PC-3 (cell line): ENCODE data around the gene B3GAT1. TPM values are rescaled to one million over a fixed set of nuclear protein-coding genes. Genes with fewer than 3 reads are reported as not detected.
A peak's percentile ranks its signal among the peaks of the same experiment; 100 is the strongest.

Source experiments
- ATAC-seq: fragments of 200-7000 bp; cut with Tn5 transposase; 2 replicates; pipeline ENCODE4 v1.9.1; 2020; ENCODE audit warnings: mild to moderate bottlenecking, moderate library complexity
- BruUV-seq: library from RNA; stranded (reverse); fragments of 400-500 nt; replicated peaks from 2 replicates; lab custom pipeline; 2021; lab: Mats Ljungman, UMichigan
- CTCF ChIA-PET: fragments of 300-600 bp; sonication (Branson Sonifier 250); formaldehyde crosslinking; loops from one replicate; lab custom pipeline; 2022; ENCODE audit warnings: antibody characterized with exemption; lab: Charles Lee
- POLR2A ChIA-PET: fragments of 300-600 bp; sonication (Branson Sonifier 250); formaldehyde crosslinking; loops from one replicate; lab custom pipeline; 2022; ENCODE audit warnings: antibody characterized with exemption; ENCODE audit not compliant: unreplicated experiment; lab: Charles Lee
- DNase-seq: peaks from one replicate; pipeline ENCODE4 v3.0.0-alpha.2; 2015
- H2AFZ ChIP-seq: fragments of 300-600 bp; sonication (generic); 2 replicates; pipeline ENCODE4 v1.6.0; 2016; ENCODE audit warnings: antibody characterized with exemption, low read length
- H3F3A ChIP-seq: fragments of 300-600 bp; sonication (generic); one replicate; pipeline ENCODE4 v1.6.0; 2017; ENCODE audit warnings: antibody characterized with exemption, low read length, control low read depth, mild to moderate bottlenecking; ENCODE audit not compliant: unreplicated experiment
- H3K27ac ChIP-seq: fragments of 300-600 bp; sonication (generic); 2 replicates; pipeline ENCODE4 v1.5.1; 2016; ENCODE audit warnings: mild to moderate bottlenecking, low read length
- H3K27me3 ChIP-seq: fragments of 300-600 bp; sonication (generic); 2 replicates; pipeline ENCODE4 v1.6.1; 2016; ENCODE audit warnings: low read length, mixed read lengths
- H3K36me3 ChIP-seq: fragments of 300-600 bp; sonication (generic); 2 replicates; pipeline ENCODE4 v1.6.1; 2016; ENCODE audit warnings: low read depth, mixed run types, low read length, mixed read lengths
- H3K4me1 ChIP-seq: fragments of 300-600 bp; sonication (generic); 2 replicates; pipeline ENCODE4 v1.5.1; 2016; ENCODE audit warnings: low read length; ENCODE audit not compliant: insufficient read depth
- H3K4me2 ChIP-seq: fragments of 300-600 bp; sonication (generic); 2 replicates; pipeline ENCODE4 v1.6.0; 2016; ENCODE audit warnings: low read length
- H3K4me3 ChIP-seq: fragments of 300-600 bp; sonication (generic); 2 replicates; pipeline ENCODE4 v1.5.1; 2016; ENCODE audit warnings: mild to moderate bottlenecking, low read length, mixed read lengths
- H3K79me2 ChIP-seq: fragments of 300-600 bp; sonication (generic); 2 replicates; pipeline ENCODE4 v1.6.1; 2017; ENCODE audit warnings: low read length, mixed read lengths
- H3K9ac ChIP-seq: fragments of 300-600 bp; sonication (generic); 2 replicates; pipeline ENCODE4 v1.6.0; 2016; ENCODE audit warnings: mild to moderate bottlenecking, low read length
- H3K9me2 ChIP-seq: fragments of 300-600 bp; sonication (generic); replicated peaks from 2 replicates; pipeline ENCODE4 v1.6.1; 2016; ENCODE audit warnings: mixed run types, low read length, mixed read lengths
- H3K9me3 ChIP-seq: fragments of 300-600 bp; sonication (generic); 2 replicates; pipeline ENCODE4 v1.6.1; 2016; ENCODE audit warnings: low read length, mixed read lengths
- H4K20me1 ChIP-seq: fragments of 300-600 bp; sonication (generic); 2 replicates; pipeline ENCODE4 v1.6.1; 2016; ENCODE audit warnings: low read length, mixed read lengths
- EZH2 ChIP-seq: fragments of 300-600 bp; sonication (generic); IDR thresholded peaks from one replicate; pipeline ENCODE4 v1.6.1; 2017; ENCODE audit warnings: antibody characterized with exemption, mild to moderate bottlenecking, low read length; ENCODE audit not compliant: unreplicated experiment
- EZH2phosphoT487 ChIP-seq: fragments of 300-600 bp; sonication (generic); IDR thresholded peaks from 2 replicates; pipeline ENCODE4 v1.6.1; 2018; ENCODE audit warnings: mild to moderate bottlenecking, antibody characterized with exemption, low read length, borderline replicate concordance
- intact Hi-C: fragments of 100-400 bp; cut with micrococcal nuclease; formaldehyde crosslinking; loops from 2 replicates; pipeline ENCODE4 v1.9.0; 2023
- total RNA-seq: library from RNA; depleted of rRNA; stranded (reverse); fragments of >200 nt; gene quantifications from 2 replicates; pipeline ENCODE4 v1.2.3, GENCODE V29; 2014
- TF ChIP-seq, protein P1 (sequence below): fragments of 300-600 bp; sonication (generic); conservative IDR thresholded peaks from 2 replicates; pipeline ENCODE4 v1.5.1; 2017; ENCODE audit warnings: antibody characterized with exemption, low read depth, mild to moderate bottlenecking, low read length

B3GAT1 gene
- total RNA-seq, 1 experiment from 2014 or later, result not detected

GRCh38 chr11:134340354-134340964 is 71.6 kb downstream of the B3GAT1 start:
- no peak overlapping the region for H3K4me3 ChIP-seq
- no peak for DNase-seq
- no peaks in the 10 kb centered on the region for H3K9me3 ChIP-seq
- H4K20me1 ChIP-seq, result no peaks in the 10 kb centered on the region
- H2AFZ ChIP-seq, result no peak overlapping the region
- H3F3A ChIP-seq, result no peaks in the 10 kb centered on the region
- H3K27me3 ChIP-seq, result peaks cover 17% of the 10 kb centered on the region
- H3K4me1 ChIP-seq, result no peaks in the 10 kb centered on the region
- POLR2A ChIA-PET, result no interaction called here
- CTCF ChIA-PET, result no interaction called here
- H3K9ac ChIP-seq, result no peak overlapping the region
- no peak for ATAC-seq
- no peak overlapping the region for H3K4me2 ChIP-seq
- no peaks in the 10 kb centered on the region for H3K9me2 ChIP-seq
- H3K27ac ChIP-seq, result no peak overlapping the region
- no peak for TF ChIP-seq EZH2phosphoT487
- TF ChIP-seq, protein P1, sequence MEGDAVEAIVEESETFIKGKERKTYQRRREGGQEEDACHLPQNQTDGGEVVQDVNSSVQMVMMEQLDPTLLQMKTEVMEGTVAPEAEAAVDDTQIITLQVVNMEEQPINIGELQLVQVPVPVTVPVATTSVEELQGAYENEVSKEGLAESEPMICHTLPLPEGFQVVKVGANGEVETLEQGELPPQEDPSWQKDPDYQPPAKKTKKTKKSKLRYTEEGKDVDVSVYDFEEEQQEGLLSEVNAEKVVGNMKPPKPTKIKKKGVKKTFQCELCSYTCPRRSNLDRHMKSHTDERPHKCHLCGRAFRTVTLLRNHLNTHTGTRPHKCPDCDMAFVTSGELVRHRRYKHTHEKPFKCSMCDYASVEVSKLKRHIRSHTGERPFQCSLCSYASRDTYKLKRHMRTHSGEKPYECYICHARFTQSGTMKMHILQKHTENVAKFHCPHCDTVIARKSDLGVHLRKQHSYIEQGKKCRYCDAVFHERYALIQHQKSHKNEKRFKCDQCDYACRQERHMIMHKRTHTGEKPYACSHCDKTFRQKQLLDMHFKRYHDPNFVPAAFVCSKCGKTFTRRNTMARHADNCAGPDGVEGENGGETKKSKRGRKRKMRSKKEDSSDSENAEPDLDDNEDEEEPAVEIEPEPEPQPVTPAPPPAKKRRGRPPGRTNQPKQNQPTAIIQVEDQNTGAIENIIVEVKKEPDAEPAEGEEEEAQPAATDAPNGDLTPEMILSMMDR, result no peak
- no peak for TF ChIP-seq EZH2
- no peaks in the 10 kb centered on the region for H3K79me2 ChIP-seq
- intact Hi-C loops, result no loop called here
- H3K36me3 ChIP-seq, result no peaks in the 10 kb centered on the region
- BruUV-seq, result no TSS peak

DNA sequence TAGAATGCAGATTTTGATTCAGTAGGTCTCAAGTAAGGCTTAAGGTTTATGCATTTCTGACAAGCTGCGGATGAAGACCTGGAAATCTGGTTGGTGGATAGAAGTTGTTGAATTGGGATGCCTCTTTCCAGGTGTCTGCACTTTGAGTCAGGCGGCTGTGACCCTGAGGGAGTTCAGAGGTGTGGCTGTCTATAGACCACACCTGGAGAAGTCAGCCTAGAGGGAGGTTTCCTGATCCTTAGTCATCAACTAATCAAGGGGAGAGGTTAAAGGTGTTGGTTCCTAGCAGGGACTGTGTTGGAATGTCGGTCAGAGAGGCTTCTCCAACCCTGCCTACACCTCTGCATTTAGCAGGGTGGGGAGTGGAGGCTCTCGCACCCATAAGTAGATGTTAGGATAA is 72.3 kb downstream of the B3GAT1 start:
- Histone ChIP-seq H3K9me3 (no peaks in the 10 kb centered on the region), H3K36me3 (no peaks in the 10 kb centered on the region), H3K4me2 (no peak overlapping the region), H3K27ac (no peak overlapping the region), H3K4me1 (no peaks in the 10 kb centered on the region), H3K79me2 (no peaks in the 10 kb centered on the region), H3F3A (no peaks in the 10 kb centered on the region), H3K9ac (no peak overlapping the region), H3K4me3 (no peak overlapping the region), H3K27me3 (peaks cover 13% of the 10 kb centered on the region), H4K20me1 (no peaks in the 10 kb centered on the region), H3K9me2 (no peaks in the 10 kb centered on the region), H2AFZ (no peak overlapping the region)
- DNase-seq (peak; percentile 19), ATAC-seq (no peak)
- CTCF ChIA-PET, result no interaction called here
- POLR2A ChIA-PET, result no interaction called here
- TF ChIP-seq, protein P1, result no peak
- TF ChIP-seq EZH2phosphoT487 (no peak), EZH2 (no peak)
- BruUV-seq, result no TSS peak
- intact Hi-C loops, result no loop called here

DNA sequence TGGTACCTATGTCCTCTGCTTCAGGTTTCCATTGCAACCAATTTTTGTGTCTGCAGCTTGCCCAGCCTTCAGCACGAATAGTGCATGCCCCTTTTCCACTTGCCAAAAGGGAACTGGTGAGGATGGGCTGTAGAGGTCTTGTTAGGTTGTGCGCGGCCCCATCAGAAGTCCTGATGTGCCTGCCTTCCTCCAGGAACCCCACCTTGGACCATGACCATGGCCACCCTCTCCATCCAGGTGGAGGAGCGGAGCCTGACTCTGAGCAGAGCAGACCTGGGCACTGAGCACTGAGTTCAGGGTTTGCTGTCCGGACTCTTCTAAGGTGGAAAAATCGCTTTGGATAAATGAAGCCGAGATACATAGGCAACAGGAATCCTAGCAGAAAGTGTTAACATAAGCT is 73.4 kb downstream of the B3GAT1 start:
- Histone ChIP-seq H3K27me3 (peaks cover 10% of the 10 kb centered on the region; the same call in 1 of the 2 replicates), H3K4me3 (no peak overlapping the region), H4K20me1 (no peaks in the 10 kb centered on the region), H3F3A (no peaks in the 10 kb centered on the region), H3K4me1 (no peaks in the 10 kb centered on the region), H3K79me2 (no peaks in the 10 kb centered on the region), H3K9me3 (no peaks in the 10 kb centered on the region), H2AFZ (no peak overlapping the region), H3K9ac (no peak overlapping the region), H3K27ac (no peak overlapping the region), H3K4me2 (no peak overlapping the region), H3K36me3 (no peaks in the 10 kb centered on the region), H3K9me2 (no peaks in the 10 kb centered on the region)
- no peak for DNase-seq
- ChIA-PET POLR2A (no interaction called here), CTCF (no interaction called here)
- intact Hi-C loops, result no loop called here
- BruUV-seq, result no TSS peak
- no peak for ATAC-seq
- TF ChIP-seq EZH2phosphoT487 (no peak), EZH2 (no peak)
- TF ChIP-seq, protein P1, result no peak
